Glomerular visceral epithelial cell (primary cell): ENCODE data around the gene RNF213.

Experiments
- DNase-seq: peaks from one replicate; pipeline ENCODE4 v3.0.0-alpha.2; 2016; ENCODE audit errors: extremely low spot score

RNF213 gene

GRCh38 chr17:80260791-80261158 is at the start of gene RNF213:
RNF213 (plus strand) TSS chr17:80260852; CDS start chr17:80263682, 2,830 bp downstream.
- DNase-seq: peak; percentile 52

GRCh38 chr17:80212109-80212508 is 48.5 kb upstream of the RNF213 start:
- DNase-seq: no peak

DNA sequence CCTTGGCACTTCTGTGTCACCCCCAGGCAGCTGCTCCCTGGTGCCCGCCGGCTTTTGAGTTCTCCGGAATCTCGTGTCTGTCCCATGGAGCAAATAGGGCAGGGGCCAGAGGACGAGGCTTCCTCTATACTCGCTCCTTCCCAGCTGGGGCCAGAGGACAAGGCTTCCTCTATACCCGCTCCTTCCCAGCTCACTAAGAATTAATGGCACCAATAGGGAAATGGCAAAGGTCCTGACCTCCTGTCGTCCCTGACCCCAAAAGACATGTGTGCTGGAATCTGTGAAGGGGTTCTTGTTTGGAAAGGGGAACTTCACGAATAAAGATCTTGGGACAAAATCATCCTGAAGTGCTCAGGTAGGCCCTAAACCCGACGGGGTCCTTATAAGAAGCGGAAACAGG is 48.1 kb upstream of the RNF213 start:
- no peak for DNase-seq

DNA sequence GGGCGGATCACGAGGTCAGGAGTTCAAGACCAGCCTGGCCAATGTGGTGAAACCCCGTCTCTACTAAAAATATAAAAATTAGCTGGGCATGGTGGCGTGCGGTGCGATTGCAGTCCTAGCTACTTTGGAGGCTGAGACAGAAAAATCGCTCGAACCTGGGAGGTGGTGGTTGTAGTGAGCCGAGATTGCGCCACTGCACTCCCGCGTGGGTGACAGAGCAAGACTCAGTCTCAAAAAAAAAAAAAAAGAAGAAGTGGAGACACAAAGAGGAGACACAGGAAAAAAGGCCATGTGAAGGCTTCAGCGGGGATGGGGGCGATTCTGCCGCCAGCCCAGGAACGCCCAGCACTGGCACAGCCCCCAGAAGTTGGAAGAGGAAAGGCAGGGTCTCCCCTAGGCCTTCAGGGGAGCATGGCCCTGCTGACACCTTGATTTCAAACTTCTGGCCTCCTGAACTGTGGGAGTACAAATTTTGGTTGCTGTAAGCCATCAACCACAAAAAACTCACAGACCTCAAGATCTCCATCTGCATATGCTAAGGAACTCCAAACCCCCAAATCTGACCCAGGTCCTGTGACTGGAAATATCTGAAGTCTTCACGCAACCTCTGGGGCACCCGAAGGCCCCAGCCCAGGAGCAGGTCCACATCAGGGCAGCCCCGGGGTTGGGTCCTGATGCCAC is 47.5 kb upstream of the RNF213 start:
- DNase-seq: no peak

DNA sequence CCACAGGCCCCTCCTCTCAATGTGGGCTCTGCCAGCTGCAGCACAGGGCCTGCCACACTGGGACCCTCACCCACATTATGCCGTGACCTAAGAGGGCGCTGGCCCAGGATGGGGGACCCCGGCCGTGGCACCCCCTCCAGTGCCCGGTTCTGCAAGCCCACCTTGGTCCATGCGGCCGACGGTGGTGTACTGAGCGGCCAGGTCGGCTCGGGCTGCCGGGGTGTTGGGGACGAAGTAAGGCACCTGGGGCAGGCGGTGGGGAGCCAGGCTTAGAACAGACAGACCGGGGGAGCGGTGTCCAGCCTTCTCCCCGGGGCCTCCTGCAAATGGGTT is 47.0 kb upstream of the RNF213 start:
- no peak for DNase-seq

- no peak for DNase-seq
Observed at GRCh38 chr17:80214012-80214877, 46.4 kb upstream of the RNF213 start.

DNA sequence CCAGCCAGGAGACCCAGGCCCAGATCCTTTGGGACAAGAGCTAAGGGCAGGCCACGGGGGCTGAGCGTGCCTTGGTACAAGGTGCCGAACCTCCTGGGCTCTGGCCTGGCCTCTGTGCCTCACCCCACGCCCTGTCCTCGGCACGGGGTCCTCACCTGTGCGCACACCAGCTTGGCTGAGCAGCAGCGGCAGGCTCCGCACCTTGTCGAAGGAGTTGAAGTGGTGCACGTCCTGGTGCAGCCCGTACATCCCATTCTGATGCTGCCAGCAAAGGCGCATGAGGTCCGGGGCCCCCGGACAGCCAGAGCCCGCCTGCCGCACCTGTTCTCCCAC is 45.8 kb upstream of the RNF213 start:
- DNase-seq: no peak

DNA sequence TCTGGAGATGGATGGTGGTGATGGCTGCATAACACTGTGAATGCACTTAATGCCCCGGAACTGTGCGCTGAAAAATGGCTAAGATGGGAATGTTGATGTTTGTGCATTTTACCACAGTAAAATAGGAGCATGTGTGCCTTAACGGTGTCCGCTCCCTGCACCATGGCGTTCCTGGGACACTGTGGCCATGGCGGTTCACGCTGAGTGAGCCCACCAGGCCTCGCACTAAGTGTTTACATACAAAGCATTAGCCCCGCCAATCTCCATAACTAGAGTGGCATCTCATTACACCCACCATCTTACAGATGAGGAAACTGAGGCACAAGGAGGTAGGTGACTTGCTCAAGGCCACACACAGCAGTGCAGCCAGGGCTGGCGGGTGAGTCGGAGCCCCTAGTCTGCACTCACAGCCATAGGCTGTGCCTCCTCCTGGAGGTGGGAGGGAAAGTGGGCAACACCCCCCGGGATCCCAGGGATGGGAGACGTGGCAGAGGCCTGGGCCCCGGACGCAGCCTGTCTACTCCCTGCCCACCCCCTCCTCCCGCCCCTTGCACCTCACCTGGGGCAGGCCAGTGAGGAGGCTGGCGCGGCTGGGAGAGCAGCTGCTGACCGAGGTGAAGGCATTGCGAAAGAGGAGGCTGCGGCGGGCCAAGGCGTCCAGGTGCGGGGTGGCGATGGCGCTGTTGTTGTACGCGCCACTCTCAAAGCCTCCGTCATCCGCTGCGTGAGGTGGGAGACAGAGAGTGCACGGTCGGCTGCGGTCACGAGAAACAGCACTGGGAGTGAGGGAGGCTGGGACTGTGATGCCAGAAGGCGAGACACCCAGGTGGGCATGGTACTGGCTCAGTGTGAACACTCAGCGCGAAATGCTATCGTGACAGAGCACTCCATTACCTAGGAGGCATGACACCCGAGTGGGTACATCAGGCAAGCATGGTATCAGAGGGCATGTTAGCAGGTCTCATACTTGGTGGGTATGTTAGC is 43.9 kb upstream of the RNF213 start:
- DNase-seq: no peak

- no peak for DNase-seq
Observed at GRCh38 chr17:80217703-80218362, 42.8 kb upstream of the RNF213 start.

DNA sequence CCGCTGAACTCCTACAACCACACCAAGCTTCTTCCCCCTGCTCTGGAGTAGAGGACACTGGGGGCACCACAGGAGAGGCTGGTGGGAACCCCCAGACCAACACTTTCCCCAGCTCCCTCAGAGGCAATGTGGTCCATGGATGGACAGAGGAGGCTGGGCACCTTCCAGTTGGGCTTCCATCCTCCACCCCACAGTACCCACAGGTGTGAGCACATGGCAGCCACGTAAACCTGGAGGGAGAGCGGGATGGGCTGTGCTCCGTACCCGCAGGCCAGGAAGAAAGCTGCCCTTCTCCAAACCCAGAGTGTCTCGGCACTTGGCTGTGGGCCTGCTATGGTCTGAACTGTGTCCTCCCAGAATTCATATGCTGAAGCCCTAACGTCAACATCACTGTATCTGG is 42.3 kb upstream of the RNF213 start:
- no peak for DNase-seq

DNA sequence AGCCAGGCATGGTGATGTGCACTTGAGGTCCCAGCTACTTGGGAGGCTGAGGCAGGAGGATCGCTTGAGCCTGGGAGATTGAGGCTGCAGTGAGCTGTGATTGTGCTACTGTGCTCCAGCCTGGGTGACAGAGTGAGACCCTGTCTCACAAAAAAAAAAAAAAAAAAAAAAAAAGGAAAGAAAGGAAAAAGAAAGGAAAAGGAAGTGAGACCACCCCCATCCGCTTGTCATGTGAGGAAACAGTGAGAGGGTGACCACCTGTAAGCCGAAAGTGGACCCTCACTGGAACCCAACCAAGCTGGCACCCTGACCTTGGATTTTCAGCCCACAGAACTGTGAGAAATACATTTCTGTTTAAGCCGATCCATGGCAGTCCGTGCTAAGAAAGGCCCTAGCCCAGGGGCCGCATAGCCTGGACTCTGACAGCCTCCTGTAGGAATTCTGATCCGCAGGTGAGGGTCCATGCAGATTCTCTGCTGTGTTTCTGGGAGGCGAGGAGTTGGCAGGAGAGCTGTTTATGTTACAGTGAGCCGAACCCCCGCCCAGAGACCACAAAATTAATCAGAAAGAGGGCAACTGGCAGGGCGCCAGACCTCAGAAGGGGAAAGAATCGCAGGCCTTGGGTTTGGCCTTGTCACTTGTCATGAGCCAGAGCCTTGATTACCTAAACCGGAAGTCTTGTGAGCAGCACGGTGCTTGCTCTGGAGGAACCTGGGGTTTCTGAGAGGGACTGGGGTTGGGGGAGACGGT is 41.5 kb upstream of the RNF213 start:
- DNase-seq: peak; percentile 96

- DNase-seq: no peak
Observed at GRCh38 chr17:80219763-80220053, 40.9 kb upstream of the RNF213 start.

DNA sequence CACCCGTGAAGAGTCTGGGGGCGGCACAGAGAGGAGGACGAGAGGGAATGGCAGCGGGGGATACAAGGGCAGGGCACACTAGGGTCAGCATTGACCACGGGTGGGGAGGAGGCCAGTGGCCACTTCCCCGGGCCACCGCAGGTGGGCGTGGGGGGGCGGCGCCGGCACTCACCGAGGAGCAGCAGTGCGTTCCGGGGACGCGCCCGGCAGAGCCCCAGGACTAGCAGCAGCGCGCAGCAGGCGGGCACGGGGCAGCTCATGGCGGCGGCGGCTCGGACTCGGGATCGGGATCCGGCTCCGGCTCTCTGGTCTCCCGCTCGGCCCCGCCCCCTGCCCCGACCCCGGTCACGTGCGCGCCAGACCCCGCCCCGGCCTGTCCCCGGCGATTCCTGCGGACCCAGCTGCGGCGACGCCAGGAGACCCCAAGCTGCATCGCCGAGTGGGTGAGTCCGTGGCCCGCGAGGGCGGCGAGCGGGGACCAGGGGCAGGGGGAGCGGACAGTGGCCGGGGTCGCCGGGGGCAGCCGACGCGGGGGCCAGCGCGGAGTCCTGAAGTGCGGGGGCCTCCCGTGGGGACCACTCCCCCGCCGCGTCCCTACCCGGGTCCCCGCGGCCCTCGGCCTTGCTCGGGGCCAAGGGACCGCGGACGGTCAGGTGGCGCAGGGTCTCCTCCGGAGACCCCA is 40.5 kb upstream of the RNF213 start, which contains the start of the genes SGSH and SLC26A11:
Gene SGSH (minus strand): TSS at position 280 of the 682 bp plus-strand sequence. CDS start 20 bp downstream, at position 260.
Gene SLC26A11 (plus strand): TSS at position 374 of the 682 bp plus-strand sequence. CDS start 1,134 bp downstream, outside the sequence.
- peak; percentile 77 for DNase-seq

DNA sequence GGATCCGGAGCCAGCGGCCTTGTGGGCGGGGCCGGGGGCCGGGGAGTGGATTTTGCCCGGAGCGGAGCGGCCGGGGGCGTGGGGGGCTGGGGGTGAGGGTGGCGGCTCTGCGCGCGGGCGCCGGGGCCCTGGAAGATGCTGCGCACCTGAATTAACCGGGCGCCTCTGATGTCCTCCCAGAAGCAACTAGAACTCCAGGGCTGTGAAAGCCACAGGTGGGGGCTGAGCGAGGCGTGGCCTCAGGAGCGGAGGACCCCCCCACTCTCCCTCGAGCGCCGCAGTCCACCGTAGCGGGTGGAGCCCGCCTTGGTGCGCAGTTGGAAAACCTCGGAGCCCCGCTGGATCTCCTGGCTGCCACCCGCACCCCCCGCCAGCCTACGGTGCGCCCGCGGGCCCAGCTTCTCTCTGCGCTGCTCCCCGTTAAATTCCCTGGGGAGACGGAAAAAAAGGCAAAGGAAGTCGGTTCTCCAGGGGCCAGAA is 39.9 kb upstream of the RNF213 start:
- no peak for DNase-seq

DNA sequence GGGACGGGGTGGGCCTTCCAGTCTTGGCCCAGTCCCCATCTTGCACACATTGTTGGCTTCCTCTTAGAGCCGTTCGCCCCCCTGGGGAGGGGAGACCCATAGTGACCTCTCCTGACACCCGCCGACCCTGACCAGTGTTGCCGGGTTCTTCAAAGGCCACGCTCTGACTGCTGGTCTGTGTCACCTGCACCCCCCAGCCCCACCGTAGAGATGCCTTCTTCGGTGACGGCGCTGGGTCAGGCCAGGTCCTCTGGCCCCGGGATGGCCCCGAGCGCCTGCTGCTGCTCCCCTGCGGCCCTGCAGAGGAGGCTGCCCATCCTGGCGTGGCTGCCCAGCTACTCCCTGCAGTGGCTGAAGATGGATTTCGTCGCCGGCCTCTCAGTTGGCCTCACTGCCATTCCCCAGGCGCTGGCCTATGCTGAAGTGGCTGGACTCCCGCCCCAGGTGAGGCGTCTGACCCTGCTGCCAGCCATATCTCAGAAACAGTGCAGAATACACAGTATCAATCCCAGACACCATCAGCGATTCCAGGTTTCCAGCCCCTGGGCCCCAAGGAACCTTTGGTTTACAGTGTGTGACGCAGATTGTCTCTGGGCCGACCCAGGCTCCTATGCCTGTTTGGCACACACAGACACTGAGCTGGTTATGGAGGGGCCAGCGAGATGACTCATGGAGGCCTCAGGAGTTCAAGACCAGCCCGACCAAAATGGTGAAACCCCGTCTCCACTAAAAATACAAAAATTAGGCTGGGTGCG is 39.1 kb upstream of the RNF213 start:
- DNase-seq: no peak

- no peak for DNase-seq
Observed at GRCh38 chr17:80222376-80223141, 38.1 kb upstream of the RNF213 start.

DNA sequence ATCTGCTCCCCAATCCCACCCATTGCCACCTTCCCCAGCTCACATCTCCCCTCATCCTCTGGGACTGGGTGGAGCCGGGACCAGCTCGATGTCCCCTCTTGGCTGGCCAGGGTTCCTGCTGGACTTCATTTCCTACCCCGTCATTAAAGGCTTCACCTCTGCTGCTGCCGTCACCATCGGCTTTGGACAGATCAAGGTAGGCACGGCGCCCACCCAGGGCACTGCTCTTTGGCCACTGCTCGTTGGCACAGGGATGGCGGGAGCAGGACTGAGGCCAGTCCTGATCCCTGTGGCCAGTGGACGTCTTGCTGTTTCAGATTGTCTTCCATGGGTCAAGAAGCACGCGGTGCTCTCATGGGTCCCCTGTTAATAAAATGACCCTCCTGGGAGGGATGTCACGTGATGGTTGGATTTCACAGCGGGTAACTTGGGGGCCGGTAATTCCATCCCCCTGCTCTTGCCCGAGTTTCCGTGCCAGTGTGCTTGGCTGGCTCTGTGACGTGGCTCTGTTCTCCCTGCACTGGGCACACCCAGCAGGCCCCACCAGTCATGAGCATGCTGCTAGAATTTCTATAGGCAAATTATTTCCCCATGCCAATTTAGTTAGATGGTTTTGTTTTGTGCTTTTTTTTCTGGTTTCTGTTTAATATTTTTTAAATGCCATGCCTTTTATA is 37.4 kb upstream of the RNF213 start:
- no peak for DNase-seq

GRCh38 chr17:80223838-80224497 is 36.7 kb upstream of the RNF213 start:
- DNase-seq: no peak
